ENCODE results near the gene TNFAIP8L3. TPM values are rescaled to one million over a fixed set of nuclear protein-coding genes. Genes with fewer than 3 reads are reported as not detected.

Gene TNFAIP8L3
- total RNA-seq, 4 donors from 2014 or later = 3.7 to 12.5 (median 10.0) TPM

DNA sequence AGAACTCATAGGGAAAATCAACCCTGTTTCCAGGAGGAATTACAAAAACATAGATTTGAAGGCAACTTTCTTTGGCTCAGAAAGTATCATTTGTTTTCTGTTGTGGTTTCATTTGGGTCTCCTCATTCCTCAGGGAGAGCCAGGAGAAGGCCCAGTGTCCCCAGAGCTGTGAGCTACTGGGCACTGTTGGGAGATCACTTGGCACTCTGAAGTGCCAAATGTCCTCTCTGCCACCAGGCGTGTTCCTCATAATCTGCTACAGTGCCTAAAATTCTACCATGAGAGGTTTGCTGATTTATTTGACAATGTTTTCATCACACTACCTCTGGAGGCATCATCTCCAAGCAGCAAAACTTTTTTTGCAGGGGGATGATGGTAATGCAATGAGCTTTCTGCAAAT is 17.4 kb upstream of the TNFAIP8L3 start:
- Histone ChIP-seq H3K27me3 (no peaks in the 10 kb centered on the region), H3K9me3 (no peaks in the 10 kb centered on the region), H3K27ac (no peak overlapping the region), H3K4me1 (peaks cover 0 to 14% (median 0%) of the 10 kb centered on the region in 4 donors), H3K4me3 (no peak overlapping the region), H3K36me3 (no peaks in the 10 kb centered on the region)
- no peak for TF ChIP-seq EP300 (IDR thresholded peaks at IDR 0.05)
- no peak for TF ChIP-seq POLR2A (IDR thresholded peaks at IDR 0.05)
- TF ChIP-seq, protein P1, sequence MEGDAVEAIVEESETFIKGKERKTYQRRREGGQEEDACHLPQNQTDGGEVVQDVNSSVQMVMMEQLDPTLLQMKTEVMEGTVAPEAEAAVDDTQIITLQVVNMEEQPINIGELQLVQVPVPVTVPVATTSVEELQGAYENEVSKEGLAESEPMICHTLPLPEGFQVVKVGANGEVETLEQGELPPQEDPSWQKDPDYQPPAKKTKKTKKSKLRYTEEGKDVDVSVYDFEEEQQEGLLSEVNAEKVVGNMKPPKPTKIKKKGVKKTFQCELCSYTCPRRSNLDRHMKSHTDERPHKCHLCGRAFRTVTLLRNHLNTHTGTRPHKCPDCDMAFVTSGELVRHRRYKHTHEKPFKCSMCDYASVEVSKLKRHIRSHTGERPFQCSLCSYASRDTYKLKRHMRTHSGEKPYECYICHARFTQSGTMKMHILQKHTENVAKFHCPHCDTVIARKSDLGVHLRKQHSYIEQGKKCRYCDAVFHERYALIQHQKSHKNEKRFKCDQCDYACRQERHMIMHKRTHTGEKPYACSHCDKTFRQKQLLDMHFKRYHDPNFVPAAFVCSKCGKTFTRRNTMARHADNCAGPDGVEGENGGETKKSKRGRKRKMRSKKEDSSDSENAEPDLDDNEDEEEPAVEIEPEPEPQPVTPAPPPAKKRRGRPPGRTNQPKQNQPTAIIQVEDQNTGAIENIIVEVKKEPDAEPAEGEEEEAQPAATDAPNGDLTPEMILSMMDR (IDR thresholded peaks at IDR 0.05) = no peak
- DNase-seq (ENCODE audit: low spot score in 2 of 2) = no peak
- WGBS, 2 donors = 89 to 100% methylated on average over 1 of the region's 1 CpG

DNA sequence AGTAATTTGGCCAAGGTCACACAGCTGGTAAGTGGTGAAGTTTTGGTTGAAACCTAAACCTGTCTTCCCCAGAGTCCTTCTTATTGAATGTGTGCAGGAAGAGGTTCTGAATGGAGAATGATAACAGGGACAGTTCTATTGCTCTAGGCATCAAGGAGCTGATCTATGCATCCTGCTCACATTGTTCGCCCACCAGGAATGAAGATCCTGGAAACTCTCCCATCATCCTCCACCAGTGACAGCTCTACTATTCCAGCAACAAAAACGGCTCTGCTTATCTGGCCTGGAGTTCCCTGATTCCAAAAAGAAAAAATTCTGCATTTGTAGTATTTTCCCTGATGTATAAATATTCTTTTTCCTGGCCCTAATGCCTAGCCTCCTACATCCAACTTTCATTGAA is 16.4 kb upstream of the TNFAIP8L3 start:
- Histone ChIP-seq H3K36me3 (no peaks in the 10 kb centered on the region), H3K4me3 (no peak overlapping the region), H3K27ac (no peak overlapping the region), H3K9me3 (no peaks in the 10 kb centered on the region), H3K4me1 (peaks cover 0 to 14% (median 0%) of the 10 kb centered on the region in 4 donors), H3K27me3 (no peaks in the 10 kb centered on the region)
- 69 to 78% methylated on average over 2 of the region's 2 CpGs for WGBS, 2 donors
- DNase-seq (ENCODE audit: low spot score in 2 of 2) = no peak
- TF ChIP-seq POLR2A (IDR thresholded peaks at IDR 0.05) = no peak
- no peak for TF ChIP-seq EP300 (IDR thresholded peaks at IDR 0.05)
- TF ChIP-seq, protein P1 (IDR thresholded peaks at IDR 0.05) = no peak

DNA sequence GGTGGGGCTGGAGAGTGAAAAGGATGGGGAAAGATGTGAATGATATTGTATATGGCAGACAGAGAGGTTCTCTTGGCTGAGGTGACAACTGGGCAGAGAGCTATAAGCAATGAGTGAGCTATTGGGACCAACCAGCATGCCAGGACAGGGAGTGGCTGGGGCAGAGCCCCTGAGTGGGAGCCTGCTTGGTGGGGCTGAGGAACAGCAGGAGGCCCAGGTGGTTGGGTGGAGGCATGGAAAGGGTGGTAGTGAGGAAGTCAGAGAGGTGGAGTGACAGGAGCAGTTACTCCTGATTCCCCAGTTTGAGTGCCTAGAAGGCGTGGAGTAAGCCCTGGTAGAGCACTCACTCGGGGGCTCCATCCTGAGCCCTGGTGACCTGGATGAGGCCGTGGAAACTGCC is 15.5 kb upstream of the TNFAIP8L3 start:
- Histone ChIP-seq H3K4me3 (no peak overlapping the region), H3K27me3 (no peaks in the 10 kb centered on the region), H3K9me3 (no peaks in the 10 kb centered on the region), H3K4me1 (peaks cover 0 to 14% (median 0%) of the 10 kb centered on the region in 4 donors), H3K36me3 (no peaks in the 10 kb centered on the region), H3K27ac (peak overlapping the region in 3 of 4 donors; percentile 35 to 79 (median 63))
- no peak for DNase-seq (ENCODE audit: low spot score in 2 of 2)
- 85 to 86% methylated on average over 3 of the region's 3 CpGs for WGBS, 2 donors
- TF ChIP-seq, protein P1 (IDR thresholded peaks at IDR 0.05) = no peak
- TF ChIP-seq EP300 (IDR thresholded peaks at IDR 0.05) = no peak
- no peak for TF ChIP-seq POLR2A (IDR thresholded peaks at IDR 0.05)

DNA sequence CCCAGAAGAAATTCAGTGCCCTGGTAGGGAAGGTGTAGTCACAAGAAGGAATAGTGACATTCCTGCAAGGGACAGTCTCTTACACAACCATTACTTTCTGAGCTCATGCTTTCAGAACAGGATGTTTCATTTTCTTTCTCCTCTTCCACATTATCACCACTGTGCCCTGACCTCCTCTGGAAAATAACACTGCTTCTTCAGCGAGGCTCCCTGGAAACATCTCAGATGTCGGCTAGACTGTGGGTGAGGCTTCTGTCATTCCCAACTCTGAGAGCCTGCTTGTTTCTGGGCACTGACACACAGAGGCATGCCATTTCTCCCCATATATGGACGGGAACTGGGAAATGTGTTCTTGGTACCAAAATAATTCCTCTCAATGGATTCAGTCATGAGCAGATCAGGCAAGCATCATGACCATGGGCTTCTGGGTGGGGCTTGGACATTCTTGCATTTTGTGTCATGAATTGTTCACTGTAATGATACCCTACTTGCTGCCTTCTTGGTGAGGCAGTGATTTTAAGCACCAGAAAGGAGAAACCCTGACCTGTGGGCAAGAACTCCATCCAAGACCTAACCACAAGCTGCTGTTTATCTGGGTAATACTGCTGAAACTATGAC is 14.3 kb upstream of the TNFAIP8L3 start:
- Histone ChIP-seq H3K27me3 (no peaks in the 10 kb centered on the region), H3K27ac (peak overlapping the region; percentile 35 to 79 (median 65)), H3K36me3 (no peaks in the 10 kb centered on the region), H3K9me3 (no peaks in the 10 kb centered on the region), H3K4me3 (no peak overlapping the region), H3K4me1 (peaks cover 0 to 22% (median 0%) of the 10 kb centered on the region in 4 donors)
- 8 to 43% methylated on average over 3 of the region's 3 CpGs for WGBS, 2 donors
- TF ChIP-seq EP300 (IDR thresholded peaks at IDR 0.05) = peak; percentile 40 to 69
- TF ChIP-seq, protein P1 (IDR thresholded peaks at IDR 0.05) = no peak
- DNase-seq (ENCODE audit: low spot score in 2 of 2) = no peak

DNA sequence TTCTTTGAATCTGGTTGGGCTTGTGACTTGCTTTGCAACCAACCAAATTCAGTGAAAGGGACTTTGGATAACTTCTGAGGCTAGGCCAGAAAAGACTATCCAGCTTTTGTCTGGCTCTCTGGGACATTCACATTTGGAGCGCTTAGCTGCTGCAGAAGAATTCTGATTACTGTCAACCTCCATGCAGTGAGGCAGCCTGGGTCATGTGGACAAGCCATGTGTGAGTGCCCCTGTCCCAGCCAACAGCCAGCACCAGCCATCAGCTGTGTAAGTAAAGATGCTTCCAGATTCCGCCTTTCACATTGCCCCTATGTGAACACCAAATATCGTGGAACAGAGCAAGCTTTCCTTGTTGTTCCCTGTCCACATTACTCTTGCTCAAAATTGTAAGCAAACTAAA is 12.9 kb upstream of the TNFAIP8L3 start:
- no peak for DNase-seq (ENCODE audit: low spot score in 2 of 2)
- H3K36me3 ChIP-seq = no peaks in the 10 kb centered on the region
- peaks cover 0 to 26% (median 0%) of the 10 kb centered on the region in 4 donors for H3K4me1 ChIP-seq
- TF ChIP-seq, protein P1 (IDR thresholded peaks at IDR 0.05) = no peak
- TF ChIP-seq EP300 (IDR thresholded peaks at IDR 0.05) (no peak), POLR2A (IDR thresholded peaks at IDR 0.05) (no peak)
- 87 to 93% methylated on average over 3 of the region's 3 CpGs for WGBS, 2 donors
- H3K4me3 ChIP-seq = no peak overlapping the region
- no peak overlapping the region for H3K27ac ChIP-seq
- H3K9me3 ChIP-seq = no peaks in the 10 kb centered on the region
- no peaks in the 10 kb centered on the region for H3K27me3 ChIP-seq

Measured in tibial nerve (tissue), 4 donors.